ENCODE data around the gene MRPL42. TPM values are rescaled to one million over a fixed set of nuclear protein-coding genes. Genes with fewer than 3 reads are reported as not detected.

MRPL42 gene
- total RNA-seq, 1 donor from 2014 or later: 28.7 TPM

GRCh38 chr12:93443576-93443975, 23.7 kb upstream of the MRPL42 start:
- Histone ChIP-seq H3K4me3 (ENCODE audit: low read length in 3 of 3) (no peak overlapping the region), H3K9ac (ENCODE audit: low read depth in 1 of 3, low read length in 3 of 3) (no peak overlapping the region), H3K36me3 (ENCODE audit: control insufficient read depth in 3 of 3, insufficient read depth in 3 of 3, low read length in 3 of 3) (no peaks in the 10 kb centered on the region), H3K27me3 (ENCODE audit: control insufficient read depth in 3 of 3, insufficient read depth in 3 of 3, low read length in 3 of 3) (no peaks in the 10 kb centered on the region), H3K27ac (ENCODE audit: low read depth, low read length) (no peak overlapping the region), H3K9me3 (ENCODE audit: control insufficient read depth in 3 of 3, low read length in 3 of 3) (no peaks in the 10 kb centered on the region), H3K4me1 (ENCODE audit: control insufficient read depth in 3 of 3, insufficient read depth in 3 of 3, low read length in 3 of 3) (peaks cover 27 to 28% (median 27%) of the 10 kb centered on the region in 3 donors)

DNA sequence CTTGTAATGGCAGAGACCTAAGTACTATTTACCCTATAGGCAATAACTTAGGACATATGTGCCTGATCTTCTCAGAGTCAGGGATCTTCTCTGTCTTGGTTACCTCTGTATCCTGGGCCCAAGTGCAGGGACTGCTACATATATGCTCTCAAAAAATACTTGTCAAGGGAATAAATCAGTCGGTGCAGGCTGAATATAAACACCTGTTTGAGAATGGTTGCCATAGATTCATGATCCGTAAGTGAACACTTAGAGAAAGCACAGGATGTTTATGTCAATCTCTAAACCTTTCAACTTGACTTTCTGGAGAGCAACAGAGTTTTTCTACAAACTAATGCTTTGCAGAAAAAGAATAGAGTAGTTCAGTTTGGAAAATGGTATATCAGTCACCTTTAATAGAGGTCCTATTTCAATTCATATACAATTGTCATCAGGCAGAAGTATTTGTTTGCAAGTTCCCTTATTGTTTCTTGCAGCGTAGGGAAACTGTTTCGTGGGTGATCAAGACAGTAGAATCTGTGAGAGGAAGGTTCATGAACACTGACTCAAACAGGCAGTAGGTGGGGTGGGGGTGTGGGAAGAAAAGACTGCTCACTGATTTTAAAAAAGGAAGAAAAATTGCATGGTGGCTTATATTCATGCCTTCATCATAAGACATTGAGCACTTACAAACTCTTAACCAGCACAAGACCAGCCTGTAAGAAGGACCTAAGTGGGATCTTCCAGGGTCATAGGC, 19.6 kb upstream of the MRPL42 start:
- no peaks in the 10 kb centered on the region for H3K36me3 ChIP-seq (ENCODE audit: control insufficient read depth in 3 of 3, insufficient read depth in 3 of 3, low read length in 3 of 3)
- no peaks in the 10 kb centered on the region for H3K9me3 ChIP-seq (ENCODE audit: control insufficient read depth in 3 of 3, low read length in 3 of 3)
- no peaks in the 10 kb centered on the region for H3K27me3 ChIP-seq (ENCODE audit: control insufficient read depth in 3 of 3, insufficient read depth in 3 of 3, low read length in 3 of 3)
- H3K4me3 ChIP-seq (ENCODE audit: low read length in 3 of 3): no peak overlapping the region
- H3K27ac ChIP-seq (ENCODE audit: low read depth, low read length): no peak overlapping the region
- no peak overlapping the region for H3K9ac ChIP-seq (ENCODE audit: low read depth in 1 of 3, low read length in 3 of 3)
- H3K4me1 ChIP-seq (ENCODE audit: control insufficient read depth in 3 of 3, insufficient read depth in 3 of 3, low read length in 3 of 3): peaks cover under 1 to 5% (median 3%) of the 10 kb centered on the region in 3 donors

DNA sequence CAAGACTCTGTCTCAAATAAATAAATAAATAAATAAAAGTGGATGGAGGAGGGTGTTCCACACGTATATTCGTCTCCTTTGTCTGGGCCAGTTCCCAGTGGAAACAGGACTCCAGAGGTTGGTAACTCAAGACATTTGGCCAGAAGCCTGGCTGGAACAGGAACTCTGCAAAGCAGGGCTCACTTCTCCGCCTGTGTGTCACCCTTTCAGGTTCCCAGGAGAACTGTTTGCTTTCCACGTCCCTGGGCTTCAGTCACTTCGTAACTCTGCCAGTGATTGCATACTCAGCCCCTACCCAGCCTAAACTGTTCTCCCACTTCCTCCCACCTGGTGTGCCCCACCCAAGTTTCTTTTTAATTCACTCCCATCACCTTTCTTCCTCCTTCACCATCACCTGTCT, 18.5 kb upstream of the MRPL42 start:
- no peaks in the 10 kb centered on the region for H3K27me3 ChIP-seq (ENCODE audit: control insufficient read depth in 3 of 3, insufficient read depth in 3 of 3, low read length in 3 of 3)
- H3K9me3 ChIP-seq (ENCODE audit: control insufficient read depth in 3 of 3, low read length in 3 of 3): no peaks in the 10 kb centered on the region
- H3K27ac ChIP-seq (ENCODE audit: low read depth, low read length): no peak overlapping the region
- H3K4me1 ChIP-seq (ENCODE audit: control insufficient read depth in 3 of 3, insufficient read depth in 3 of 3, low read length in 3 of 3): peaks cover 0 to 4% (median 0%) of the 10 kb centered on the region in 3 donors
- peak overlapping the region in 1 of 3 donors; percentile 12 for H3K9ac ChIP-seq (ENCODE audit: low read depth in 1 of 3, low read length in 3 of 3)
- H3K36me3 ChIP-seq (ENCODE audit: control insufficient read depth in 3 of 3, insufficient read depth in 3 of 3, low read length in 3 of 3): no peaks in the 10 kb centered on the region
- H3K4me3 ChIP-seq (ENCODE audit: low read length in 3 of 3): peak overlapping the region in 1 of 3 donors; percentile 35

GRCh38 chr12:93449277-93449676, 18.0 kb upstream of the MRPL42 start:
- no peaks in the 10 kb centered on the region for H3K27me3 ChIP-seq (ENCODE audit: control insufficient read depth in 3 of 3, insufficient read depth in 3 of 3, low read length in 3 of 3)
- H3K9me3 ChIP-seq (ENCODE audit: control insufficient read depth in 3 of 3, low read length in 3 of 3): no peaks in the 10 kb centered on the region
- H3K9ac ChIP-seq (ENCODE audit: low read depth in 1 of 3, low read length in 3 of 3): no peak overlapping the region
- H3K4me1 ChIP-seq (ENCODE audit: control insufficient read depth in 3 of 3, insufficient read depth in 3 of 3, low read length in 3 of 3): peaks cover 0 to 4% (median 0%) of the 10 kb centered on the region in 3 donors
- no peaks in the 10 kb centered on the region for H3K36me3 ChIP-seq (ENCODE audit: control insufficient read depth in 3 of 3, insufficient read depth in 3 of 3, low read length in 3 of 3)
- no peak overlapping the region for H3K4me3 ChIP-seq (ENCODE audit: low read length in 3 of 3)
- H3K27ac ChIP-seq (ENCODE audit: low read depth, low read length): no peak overlapping the region

DNA sequence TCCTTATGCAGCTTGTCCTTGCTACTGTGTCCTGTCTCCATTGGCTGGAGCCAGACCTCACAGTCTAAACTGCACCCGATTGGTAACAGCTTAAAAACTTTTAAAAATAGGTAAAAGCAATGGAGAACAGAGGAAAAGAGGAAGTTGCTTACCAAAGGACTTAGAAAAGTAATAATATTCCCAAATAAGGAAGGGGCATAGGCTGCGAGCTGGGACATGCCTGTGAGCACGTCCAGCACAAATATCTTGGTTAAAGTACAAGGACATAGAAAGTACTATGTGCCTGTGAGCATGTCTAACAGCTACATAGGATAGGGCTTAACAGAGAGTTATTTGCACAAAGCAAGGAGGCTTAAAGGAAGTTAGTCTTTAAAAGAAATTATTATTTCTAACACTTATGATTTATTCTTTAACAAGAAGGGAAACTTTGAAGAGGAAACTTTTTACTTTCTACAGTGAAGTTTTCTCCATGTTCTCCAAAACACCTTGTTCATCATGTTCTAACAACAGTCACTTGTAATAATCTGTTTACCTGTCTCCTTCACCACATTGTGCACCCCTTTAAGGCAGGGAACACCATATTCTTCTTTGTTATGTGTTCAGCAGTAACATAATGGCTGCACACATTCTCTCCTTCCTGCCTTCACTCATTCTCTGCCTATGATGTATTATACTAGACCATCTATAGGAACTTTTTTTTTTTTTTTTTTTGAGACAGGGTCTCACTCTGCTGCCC, 15.7 kb upstream of the MRPL42 start:
- Histone ChIP-seq H3K9me3 (ENCODE audit: control insufficient read depth in 3 of 3, low read length in 3 of 3) (no peaks in the 10 kb centered on the region), H3K27ac (ENCODE audit: low read depth, low read length) (no peak overlapping the region), H3K27me3 (ENCODE audit: control insufficient read depth in 3 of 3, insufficient read depth in 3 of 3, low read length in 3 of 3) (no peaks in the 10 kb centered on the region), H3K4me1 (ENCODE audit: control insufficient read depth in 3 of 3, insufficient read depth in 3 of 3, low read length in 3 of 3) (peaks cover 0 to 4% (median 0%) of the 10 kb centered on the region in 3 donors), H3K4me3 (ENCODE audit: low read length in 3 of 3) (no peak overlapping the region), H3K9ac (ENCODE audit: low read depth in 1 of 3, low read length in 3 of 3) (peak overlapping the region in 1 of 3 donors; percentile 33), H3K36me3 (ENCODE audit: control insufficient read depth in 3 of 3, insufficient read depth in 3 of 3, low read length in 3 of 3) (no peaks in the 10 kb centered on the region)

- H3K9me3 ChIP-seq (ENCODE audit: control insufficient read depth in 3 of 3, low read length in 3 of 3): no peaks in the 10 kb centered on the region
- H3K4me1 ChIP-seq (ENCODE audit: control insufficient read depth in 3 of 3, insufficient read depth in 3 of 3, low read length in 3 of 3): peaks cover 0 to 4% (median 0%) of the 10 kb centered on the region in 3 donors
- no peak overlapping the region for H3K9ac ChIP-seq (ENCODE audit: low read depth in 1 of 3, low read length in 3 of 3)
- H3K27me3 ChIP-seq (ENCODE audit: control insufficient read depth in 3 of 3, insufficient read depth in 3 of 3, low read length in 3 of 3): no peaks in the 10 kb centered on the region
- no peak overlapping the region for H3K27ac ChIP-seq (ENCODE audit: low read depth, low read length)
- no peaks in the 10 kb centered on the region for H3K36me3 ChIP-seq (ENCODE audit: control insufficient read depth in 3 of 3, insufficient read depth in 3 of 3, low read length in 3 of 3)
- no peak overlapping the region for H3K4me3 ChIP-seq (ENCODE audit: low read length in 3 of 3)
Measured at GRCh38 chr12:93453633-93454032, 13.7 kb upstream of the MRPL42 start.

GRCh38 chr12:93456077-93456476, 11.2 kb upstream of the MRPL42 start:
- Histone ChIP-seq H3K9ac (ENCODE audit: low read depth in 1 of 3, low read length in 3 of 3) (no peak overlapping the region), H3K4me3 (ENCODE audit: low read length in 3 of 3) (no peak overlapping the region), H3K9me3 (ENCODE audit: control insufficient read depth in 3 of 3, low read length in 3 of 3) (no peaks in the 10 kb centered on the region), H3K36me3 (ENCODE audit: control insufficient read depth in 3 of 3, insufficient read depth in 3 of 3, low read length in 3 of 3) (no peaks in the 10 kb centered on the region), H3K27me3 (ENCODE audit: control insufficient read depth in 3 of 3, insufficient read depth in 3 of 3, low read length in 3 of 3) (no peaks in the 10 kb centered on the region), H3K4me1 (ENCODE audit: control insufficient read depth in 3 of 3, insufficient read depth in 3 of 3, low read length in 3 of 3) (no peaks in the 10 kb centered on the region), H3K27ac (ENCODE audit: low read depth, low read length) (no peak overlapping the region)

GRCh38 chr12:93459097-93459496, 8.2 kb upstream of the MRPL42 start:
- H3K27me3 ChIP-seq (ENCODE audit: control insufficient read depth in 3 of 3, insufficient read depth in 3 of 3, low read length in 3 of 3): no peaks in the 10 kb centered on the region
- H3K4me3 ChIP-seq (ENCODE audit: low read length in 3 of 3): no peak overlapping the region
- no peak overlapping the region for H3K27ac ChIP-seq (ENCODE audit: low read depth, low read length)
- no peaks in the 10 kb centered on the region for H3K4me1 ChIP-seq (ENCODE audit: control insufficient read depth in 3 of 3, insufficient read depth in 3 of 3, low read length in 3 of 3)
- no peaks in the 10 kb centered on the region for H3K9me3 ChIP-seq (ENCODE audit: control insufficient read depth in 3 of 3, low read length in 3 of 3)
- H3K9ac ChIP-seq (ENCODE audit: low read depth in 1 of 3, low read length in 3 of 3): no peak overlapping the region
- H3K36me3 ChIP-seq (ENCODE audit: control insufficient read depth in 3 of 3, insufficient read depth in 3 of 3, low read length in 3 of 3): no peaks in the 10 kb centered on the region

GRCh38 chr12:93460003-93460402, 7.3 kb upstream of the MRPL42 start:
- Histone ChIP-seq H3K27me3 (ENCODE audit: control insufficient read depth in 3 of 3, insufficient read depth in 3 of 3, low read length in 3 of 3) (no peaks in the 10 kb centered on the region), H3K27ac (ENCODE audit: low read depth, low read length) (no peak overlapping the region), H3K36me3 (ENCODE audit: control insufficient read depth in 3 of 3, insufficient read depth in 3 of 3, low read length in 3 of 3) (no peaks in the 10 kb centered on the region), H3K4me3 (ENCODE audit: low read length in 3 of 3) (no peak overlapping the region), H3K9me3 (ENCODE audit: control insufficient read depth in 3 of 3, low read length in 3 of 3) (no peaks in the 10 kb centered on the region), H3K9ac (ENCODE audit: low read depth in 1 of 3, low read length in 3 of 3) (no peak overlapping the region), H3K4me1 (ENCODE audit: control insufficient read depth in 3 of 3, insufficient read depth in 3 of 3, low read length in 3 of 3) (no peaks in the 10 kb centered on the region)

GRCh38 chr12:93460902-93461301, 6.4 kb upstream of the MRPL42 start:
- Histone ChIP-seq H3K4me1 (ENCODE audit: control insufficient read depth in 3 of 3, insufficient read depth in 3 of 3, low read length in 3 of 3) (no peaks in the 10 kb centered on the region), H3K36me3 (ENCODE audit: control insufficient read depth in 3 of 3, insufficient read depth in 3 of 3, low read length in 3 of 3) (no peaks in the 10 kb centered on the region), H3K27ac (ENCODE audit: low read depth, low read length) (no peak overlapping the region), H3K27me3 (ENCODE audit: control insufficient read depth in 3 of 3, insufficient read depth in 3 of 3, low read length in 3 of 3) (no peaks in the 10 kb centered on the region), H3K4me3 (ENCODE audit: low read length in 3 of 3) (no peak overlapping the region), H3K9me3 (ENCODE audit: control insufficient read depth in 3 of 3, low read length in 3 of 3) (no peaks in the 10 kb centered on the region), H3K9ac (ENCODE audit: low read depth in 1 of 3, low read length in 3 of 3) (no peak overlapping the region)
